HG02840 (cell line): ENCODE results near the gene ING1.

Experiments
- ATAC-seq: cut with Tn5 transposase; IDR thresholded peaks from one replicate; pipeline ENCODE4 v1.9.1; 2021; ENCODE audit warnings: mild to moderate bottlenecking, moderate library complexity, moderate number of reproducible peaks; ENCODE audit not compliant: unreplicated experiment, low FRiP score

The ING1 gene

DNA sequence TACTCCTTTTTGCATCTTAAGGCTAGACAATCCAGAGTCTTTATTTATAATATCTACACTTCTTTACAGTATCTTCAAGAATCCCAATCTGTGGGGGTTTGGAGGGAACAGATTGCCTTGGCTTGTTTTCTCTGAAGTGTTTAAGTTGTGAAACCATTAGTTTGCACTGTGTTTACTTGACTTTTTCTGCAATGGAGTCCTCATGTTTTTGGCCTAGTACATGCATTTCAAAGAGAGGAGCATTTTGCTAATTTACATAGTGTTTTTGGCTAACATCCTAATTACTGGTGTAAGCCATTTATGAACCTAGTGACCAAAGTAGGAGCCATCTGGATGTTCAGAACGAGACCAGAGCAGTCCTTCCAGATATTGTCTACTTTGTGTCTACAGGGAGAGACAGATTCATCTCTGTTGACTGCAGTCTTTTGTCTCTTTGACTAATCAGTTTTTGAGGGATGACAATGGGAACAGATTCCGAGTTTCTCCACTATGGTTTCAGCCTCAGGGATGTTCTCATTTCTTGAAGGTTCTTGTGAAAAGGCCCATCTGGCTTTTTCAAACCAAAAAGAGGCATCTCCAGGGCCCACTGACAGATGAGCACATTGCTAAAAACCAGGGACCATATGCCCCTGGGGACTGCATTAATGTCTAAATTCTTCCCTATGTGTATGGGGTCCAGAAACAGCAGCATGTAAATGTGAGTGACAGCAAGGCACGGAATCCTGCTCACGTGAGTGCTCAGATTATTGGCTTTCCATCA, 53.4 kb downstream of the ING1 start:
- ATAC-seq, result no peak

DNA sequence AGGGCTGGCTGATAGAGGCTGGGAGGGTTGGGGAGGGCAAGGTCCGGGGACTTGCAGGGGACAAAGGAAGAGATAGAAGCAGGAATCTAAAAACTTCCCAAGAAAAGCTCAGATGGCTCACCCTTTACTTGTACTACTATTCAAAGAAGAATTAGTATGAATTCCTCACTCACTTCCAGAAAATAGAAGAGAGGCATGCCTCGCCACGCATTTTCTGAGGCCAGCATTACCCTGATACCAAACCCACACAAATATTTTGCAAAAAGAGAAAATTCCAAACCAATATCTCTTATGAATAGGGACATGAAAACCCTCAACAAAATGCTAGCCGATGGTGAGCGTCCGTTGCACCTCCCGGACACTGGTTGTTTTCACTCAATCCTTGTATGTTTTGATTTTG, 54.0 kb downstream of the ING1 start:
- ATAC-seq, result no peak

DNA sequence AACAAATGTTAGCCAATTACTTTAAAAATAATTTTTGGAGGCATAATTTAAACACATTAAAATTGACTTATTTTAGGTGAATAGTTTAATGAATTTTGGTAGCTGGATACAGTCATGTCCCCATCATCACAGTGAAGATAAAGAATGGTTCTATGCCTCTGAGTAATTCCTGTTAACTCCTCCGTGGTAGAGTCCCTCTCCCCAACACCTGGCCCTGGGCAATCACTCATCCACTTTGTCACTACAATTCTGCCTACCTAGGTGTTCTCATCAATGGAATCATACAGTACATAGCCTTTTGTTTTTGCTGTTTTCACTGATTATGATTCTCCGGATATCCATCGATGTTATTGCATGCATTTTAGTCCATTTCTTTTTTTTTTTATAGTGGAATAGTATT, 55.6 kb downstream of the ING1 start:
- ATAC-seq, result no peak

DNA sequence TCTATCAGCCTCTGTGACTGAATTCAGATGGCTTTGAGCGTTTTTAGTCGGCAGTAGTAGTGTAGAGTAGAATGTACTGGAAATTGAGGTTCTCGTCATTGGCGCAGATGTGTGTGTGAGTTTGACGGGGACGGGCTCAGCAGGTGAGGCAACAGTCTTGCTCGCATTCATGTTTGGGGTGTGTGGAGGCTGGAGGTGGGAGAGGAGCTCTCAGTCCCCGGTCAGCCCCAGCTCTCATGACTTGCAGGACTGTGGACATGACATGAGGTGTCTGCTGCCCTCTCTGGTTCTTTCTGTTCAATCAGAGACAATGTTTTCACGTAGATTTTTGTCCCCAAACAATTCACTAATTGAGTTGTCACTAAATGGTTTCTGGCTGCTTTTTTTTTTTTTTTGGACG, 57.2 kb downstream of the ING1 start:
- no peak for ATAC-seq

DNA sequence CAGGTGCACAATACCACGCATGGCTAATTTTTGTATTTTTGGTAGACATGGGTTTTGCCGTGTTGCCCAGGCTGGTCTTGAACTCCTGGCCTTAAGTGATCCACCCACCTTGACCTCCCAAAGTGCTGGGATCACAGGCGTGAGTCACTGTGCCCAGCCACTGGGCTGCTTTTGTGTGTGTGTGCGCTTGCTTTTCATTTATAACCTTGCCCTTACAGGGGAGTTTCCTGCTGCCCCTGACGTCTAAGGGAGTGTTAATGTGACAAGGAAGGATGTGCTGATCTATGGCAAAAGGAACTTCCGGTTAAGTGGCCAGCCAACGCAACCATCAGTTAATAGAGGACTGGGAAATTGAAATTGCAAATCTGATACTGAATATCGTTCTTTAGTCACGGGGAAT, 57.7 kb downstream of the ING1 start:
- ATAC-seq, result no peak

DNA sequence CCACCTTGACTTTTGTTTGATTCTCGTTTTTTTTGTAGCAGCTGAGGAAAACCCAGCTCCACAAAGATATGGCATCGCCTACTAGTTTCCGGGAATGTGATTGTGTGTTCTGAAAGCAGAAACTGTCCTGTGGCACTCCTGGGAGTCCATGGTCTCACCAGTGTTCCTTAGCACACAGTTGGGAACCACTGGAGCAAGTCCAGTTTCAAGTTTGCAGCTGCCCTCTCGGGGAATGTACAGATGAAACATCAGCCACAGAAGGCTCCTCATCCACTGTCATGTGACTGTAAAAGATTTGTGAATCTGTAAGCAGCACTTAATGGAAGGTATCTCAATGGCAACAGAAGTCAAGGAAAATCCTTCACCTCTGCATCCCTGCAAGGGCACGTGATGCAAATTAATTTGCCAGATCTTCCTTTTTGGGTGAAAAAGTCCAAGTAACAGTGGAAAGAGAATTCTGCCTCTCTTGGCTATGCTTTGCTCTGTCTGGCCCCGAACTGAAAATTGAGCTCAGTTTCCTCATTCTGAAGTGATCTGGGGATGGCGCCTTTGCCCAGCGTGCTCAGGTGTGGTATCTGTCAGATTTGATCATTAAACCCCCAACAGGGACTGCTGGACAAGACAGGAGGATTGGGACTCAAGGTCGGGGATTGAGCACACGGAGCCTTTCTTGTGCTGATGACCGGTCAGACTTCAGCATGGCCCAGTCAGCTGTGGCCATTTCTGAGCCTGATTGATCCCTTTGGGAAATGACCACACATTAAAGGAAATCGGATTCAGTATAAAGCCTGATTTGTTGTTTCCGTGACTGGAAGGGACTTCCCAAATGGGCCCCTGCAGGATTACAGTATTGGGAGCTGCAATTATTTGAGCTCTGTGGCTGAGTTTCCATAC, 58.8 kb downstream of the ING1 start:
- ATAC-seq, result no peak
